Duodenal mucosa (tissue), 2 donors: ENCODE results near the gene SEC14L5.

Experiments
- H3K27ac ChIP-seq: one replicate; pipeline ENCODE4 v1.7.0; 2013; ENCODE audit warnings: low read depth, low read length
- H3K27me3 ChIP-seq, 2 donors: one replicate each; pipeline ENCODE4 v1.7.0; 2013; ENCODE audit warnings: low read length in 2 of 2, control low read depth in 1 of 2; ENCODE audit not compliant: insufficient read depth in 2 of 2, control insufficient read depth in 1 of 2
- H3K36me3 ChIP-seq, 2 donors: one replicate each; pipeline ENCODE4 v1.7.0; 2013; ENCODE audit warnings: low read length in 2 of 2, control low read depth in 1 of 2; ENCODE audit not compliant: insufficient read depth in 2 of 2, control insufficient read depth in 1 of 2
- H3K4me1 ChIP-seq, 2 donors: one replicate each; pipeline ENCODE4 v1.7.0; 2013; ENCODE audit warnings: low read length in 2 of 2, control low read depth in 1 of 2; ENCODE audit not compliant: insufficient read depth in 2 of 2, control insufficient read depth in 1 of 2
- H3K4me3 ChIP-seq, 2 donors: one replicate each; pipeline ENCODE4 v1.7.0; 2013; ENCODE audit warnings: low read length in 2 of 2, low read depth in 1 of 2
- H3K9ac ChIP-seq, 2 donors: one replicate each; pipeline ENCODE4 v1.7.0; 2013; ENCODE audit warnings: low read length in 2 of 2, low read depth in 1 of 2
- H3K9me3 ChIP-seq, 2 donors: one replicate each; pipeline ENCODE4 v1.7.0; 2013; ENCODE audit warnings: low read length in 2 of 2, control low read depth in 1 of 2; ENCODE audit not compliant: control insufficient read depth in 1 of 2

The SEC14L5 gene

GRCh38 chr16:4982056-4982867 lies 24.1 kb downstream of the SEC14L5 start:
- no peak overlapping the region for H3K4me3 ChIP-seq
- no peak overlapping the region for H3K27ac ChIP-seq
- peaks cover 5 to 7% of the 10 kb centered on the region in 2 donors for H3K27me3 ChIP-seq
- no peak overlapping the region for H3K9ac ChIP-seq
- H3K9me3 ChIP-seq, result no peaks in the 10 kb centered on the region
- no peaks in the 10 kb centered on the region for H3K4me1 ChIP-seq
- H3K36me3 ChIP-seq, result no peaks in the 10 kb centered on the region

- no peak overlapping the region for H3K9ac ChIP-seq
- no peak overlapping the region for H3K4me3 ChIP-seq
- peaks cover 17 to 18% of the 10 kb centered on the region in 2 donors for H3K27me3 ChIP-seq
- H3K36me3 ChIP-seq, result no peaks in the 10 kb centered on the region
- no peaks in the 10 kb centered on the region for H3K9me3 ChIP-seq
- no peaks in the 10 kb centered on the region for H3K4me1 ChIP-seq
- no peak overlapping the region for H3K27ac ChIP-seq
Measured at GRCh38 chr16:4984174-4984990, 26.3 kb downstream of the SEC14L5 start.

- H3K27me3 ChIP-seq, result peaks cover 21 to 27% of the 10 kb centered on the region in 2 donors
- H3K4me1 ChIP-seq, result no peaks in the 10 kb centered on the region
- H3K9me3 ChIP-seq, result no peaks in the 10 kb centered on the region
- no peak overlapping the region for H3K9ac ChIP-seq
- H3K4me3 ChIP-seq, result no peak overlapping the region
- H3K27ac ChIP-seq, result no peak overlapping the region
- no peaks in the 10 kb centered on the region for H3K36me3 ChIP-seq
Measured at GRCh38 chr16:4987250-4987579, 29.1 kb downstream of the SEC14L5 start.

GRCh38 chr16:4987580-4988374 lies 29.6 kb downstream of the SEC14L5 start:
- Histone ChIP-seq H3K4me1 (no peaks in the 10 kb centered on the region), H3K36me3 (no peaks in the 10 kb centered on the region), H3K9ac (no peak overlapping the region), H3K9me3 (no peaks in the 10 kb centered on the region), H3K27me3 (peaks cover 21 to 27% of the 10 kb centered on the region in 2 donors), H3K4me3 (no peak overlapping the region), H3K27ac (no peak overlapping the region)

- H3K27me3 ChIP-seq, result peaks cover 21 to 27% of the 10 kb centered on the region in 2 donors
- H3K4me3 ChIP-seq, result no peak overlapping the region
- no peak overlapping the region for H3K9ac ChIP-seq
- H3K4me1 ChIP-seq, result no peaks in the 10 kb centered on the region
- H3K27ac ChIP-seq, result no peak overlapping the region
- H3K9me3 ChIP-seq, result no peaks in the 10 kb centered on the region
- no peaks in the 10 kb centered on the region for H3K36me3 ChIP-seq
Measured at GRCh38 chr16:4988647-4989046, 30.5 kb downstream of the SEC14L5 start.

- Histone ChIP-seq H3K9me3 (no peaks in the 10 kb centered on the region), H3K27me3 (peaks cover 21 to 27% of the 10 kb centered on the region in 2 donors), H3K27ac (no peak overlapping the region), H3K36me3 (no peaks in the 10 kb centered on the region), H3K4me3 (no peak overlapping the region), H3K9ac (no peak overlapping the region), H3K4me1 (no peaks in the 10 kb centered on the region)
Measured at GRCh38 chr16:4989391-4990006, 31.4 kb downstream of the SEC14L5 start.

GRCh38 chr16:4990415-4990814 lies 32.3 kb downstream of the SEC14L5 start:
- H3K27me3 ChIP-seq, result peaks cover 21 to 27% of the 10 kb centered on the region in 2 donors
- H3K9ac ChIP-seq, result no peak overlapping the region
- H3K27ac ChIP-seq, result no peak overlapping the region
- no peaks in the 10 kb centered on the region for H3K36me3 ChIP-seq
- no peak overlapping the region for H3K4me3 ChIP-seq
- no peaks in the 10 kb centered on the region for H3K4me1 ChIP-seq
- no peaks in the 10 kb centered on the region for H3K9me3 ChIP-seq

GRCh38 chr16:4991754-4992153 lies 33.6 kb downstream of the SEC14L5 start:
- H3K9ac ChIP-seq, result no peak overlapping the region
- H3K36me3 ChIP-seq, result no peaks in the 10 kb centered on the region
- H3K27ac ChIP-seq, result no peak overlapping the region
- no peak overlapping the region for H3K4me3 ChIP-seq
- H3K4me1 ChIP-seq, result no peaks in the 10 kb centered on the region
- peaks cover 17 to 27% of the 10 kb centered on the region in 2 donors for H3K27me3 ChIP-seq
- no peaks in the 10 kb centered on the region for H3K9me3 ChIP-seq

- no peak overlapping the region for H3K4me3 ChIP-seq
- H3K36me3 ChIP-seq, result no peaks in the 10 kb centered on the region
- H3K9ac ChIP-seq, result no peak overlapping the region
- no peaks in the 10 kb centered on the region for H3K4me1 ChIP-seq
- H3K9me3 ChIP-seq, result no peaks in the 10 kb centered on the region
- H3K27ac ChIP-seq, result no peak overlapping the region
- peaks cover 3 to 5% of the 10 kb centered on the region in 2 donors for H3K27me3 ChIP-seq
Measured at GRCh38 chr16:4994719-4995434, 36.7 kb downstream of the SEC14L5 start.
